NCI-H1105 treated with DMSO at 0.1 percent for 48 hours (cell line): Measurements from ENCODE around the gene BTBD18.
"Not testable (repeated sequence)": the region's sequence is repeated elsewhere in the genome, so short reads cannot be mapped to it uniquely, and the experiment has no call there.

ENCODE experiments used
- DNase-seq: peaks from one replicate; lab custom pipeline; 2025; lab: John Stamatoyannopoulos, UW

BTBD18 gene

GRCh38 chr11:57732661-57733060, 19.0 kb downstream of the BTBD18 start:
- no peak for DNase-seq

- DNase-seq = no peak
Observed at GRCh38 chr11:57729479-57729878, 22.1 kb downstream of the BTBD18 start.

- no peak for DNase-seq
Observed at GRCh38 chr11:57728829-57729228, 22.8 kb downstream of the BTBD18 start.

- DNase-seq = no peak
Observed at GRCh38 chr11:57727185-57727584, 24.4 kb downstream of the BTBD18 start.

- not testable (repeated sequence) for DNase-seq
Observed at GRCh38 chr11:57716726-57717125, 34.9 kb downstream of the BTBD18 start.

- no peak for DNase-seq
Observed at GRCh38 chr11:57713835-57714234, 37.8 kb downstream of the BTBD18 start.

GRCh38 chr11:57712256-57713150, 39.1 kb downstream of the BTBD18 start, which contains the start of gene TMX2:
Gene TMX2 (plus strand): TSS chr11:57712593. CDS start chr11:57712619, 26 bp downstream.
- DNase-seq = peak; percentile 100

- DNase-seq = peak; percentile 96
Observed at GRCh38 chr11:57711414-57712255, 40.0 kb downstream of the BTBD18 start, which contains the start of gene MED19. Gene MED19 (minus strand): TSS chr11:57712215. CDS start chr11:57712179, 36 bp downstream.

- no peak for DNase-seq
Observed at GRCh38 chr11:57709802-57710367, 41.7 kb downstream of the BTBD18 start.

- not testable (repeated sequence) for DNase-seq
Observed at GRCh38 chr11:57705432-57705831, 46.2 kb downstream of the BTBD18 start.

- no peak for DNase-seq
Observed at GRCh38 chr11:57704932-57705331, 46.7 kb downstream of the BTBD18 start.

- no peak for DNase-seq
Observed at GRCh38 chr11:57703341-57703740, 48.3 kb downstream of the BTBD18 start.

GRCh38 chr11:57700425-57700824, 51.2 kb downstream of the BTBD18 start:
- DNase-seq = no peak

GRCh38 chr11:57699813-57700212, 51.8 kb downstream of the BTBD18 start:
- no peak for DNase-seq

GRCh38 chr11:57698843-57699365, 52.7 kb downstream of the BTBD18 start:
- no peak for DNase-seq
